GM21786 (cell line): ENCODE results near the gene RNF220.

Experiments
- ATAC-seq: cut with Tn5 transposase; IDR thresholded peaks from one replicate; pipeline ENCODE4 v1.9.1; 2021; ENCODE audit not compliant: unreplicated experiment

RNF220 gene

GRCh38 chr1:44431861-44432260, 26.8 kb downstream of the RNF220 start:
- ATAC-seq = no peak

- no peak for ATAC-seq
Measured at GRCh38 chr1:44433209-44433608, 28.2 kb downstream of the RNF220 start.

GRCh38 chr1:44436401-44437106, 31.5 kb downstream of the RNF220 start:
- ATAC-seq = no peak

- ATAC-seq = no peak
Measured at GRCh38 chr1:44437107-44437716, 32.2 kb downstream of the RNF220 start.

- ATAC-seq = no peak
Measured at GRCh38 chr1:44442791-44443190, 37.7 kb downstream of the RNF220 start.

- ATAC-seq = no peak
Measured at GRCh38 chr1:44447051-44447810, 42.2 kb downstream of the RNF220 start.

GRCh38 chr1:44453798-44454349, 48.8 kb downstream of the RNF220 start:
- no peak for ATAC-seq

- ATAC-seq = no peak
Measured at GRCh38 chr1:44454704-44455103, 49.6 kb downstream of the RNF220 start.

- no peak for ATAC-seq
Measured at GRCh38 chr1:44460107-44460882, 55.2 kb downstream of the RNF220 start.

GRCh38 chr1:44464361-44464760, 59.3 kb downstream of the RNF220 start:
- no peak for ATAC-seq

GRCh38 chr1:44467566-44467965, 62.5 kb downstream of the RNF220 start:
- no peak for ATAC-seq

- ATAC-seq = no peak
Measured at GRCh38 chr1:44471911-44472453, 66.9 kb downstream of the RNF220 start.

GRCh38 chr1:44472620-44473525, 67.8 kb downstream of the RNF220 start:
- no peak for ATAC-seq

GRCh38 chr1:44476891-44477290, 71.8 kb downstream of the RNF220 start:
- ATAC-seq = no peak

GRCh38 chr1:44481701-44482100, 76.6 kb downstream of the RNF220 start:
- ATAC-seq = no peak

- ATAC-seq = no peak
Measured at GRCh38 chr1:44483089-44483874, 78.2 kb downstream of the RNF220 start.

GRCh38 chr1:44484155-44484688, 79.2 kb downstream of the RNF220 start:
- no peak for ATAC-seq

- no peak for ATAC-seq
Measured at GRCh38 chr1:44485229-44485933, 80.3 kb downstream of the RNF220 start.
